HG02571 (cell line): Measurements from ENCODE around the gene SH3TC2.

Source experiments
- ATAC-seq: cut with Tn5 transposase; IDR thresholded peaks from one replicate; pipeline ENCODE4 v1.9.1; 2021; ENCODE audit warnings: mild to moderate bottlenecking, moderate library complexity; ENCODE audit not compliant: unreplicated experiment

Gene SH3TC2

GRCh38 chr5:148974642-148975327 lies 88.1 kb downstream of the SH3TC2 start:
- ATAC-seq: no peak

GRCh38 chr5:148973455-148973854 lies 89.4 kb downstream of the SH3TC2 start:
- ATAC-seq: no peak

GRCh38 chr5:148972974-148973374 lies 89.9 kb downstream of the SH3TC2 start:
- no peak for ATAC-seq

GRCh38 chr5:148972396-148972795 lies 90.5 kb downstream of the SH3TC2 start:
- no peak for ATAC-seq

- no peak for ATAC-seq
Observed at GRCh38 chr5:148970876-148971275, 92.0 kb downstream of the SH3TC2 start.

- no peak for ATAC-seq
Observed at GRCh38 chr5:148970228-148970627, 92.6 kb downstream of the SH3TC2 start.

- ATAC-seq: no peak
Observed at GRCh38 chr5:148969291-148969690, 93.6 kb downstream of the SH3TC2 start.

GRCh38 chr5:148968311-148968710 lies 94.6 kb downstream of the SH3TC2 start:
- no peak for ATAC-seq

GRCh38 chr5:148967783-148968182 lies 95.1 kb downstream of the SH3TC2 start:
- no peak for ATAC-seq

- ATAC-seq: no peak
Observed at GRCh38 chr5:148966938-148967337, 95.9 kb downstream of the SH3TC2 start.

- no peak for ATAC-seq
Observed at GRCh38 chr5:148966348-148966747, 96.5 kb downstream of the SH3TC2 start.

GRCh38 chr5:148965511-148966265 lies 97.2 kb downstream of the SH3TC2 start:
- no peak for ATAC-seq

GRCh38 chr5:148963664-148964063 lies 99.2 kb downstream of the SH3TC2 start:
- ATAC-seq: no peak

- no peak for ATAC-seq
Observed at GRCh38 chr5:148962761-148963324, 100.0 kb downstream of the SH3TC2 start.

GRCh38 chr5:148962200-148962550 lies 100.7 kb downstream of the SH3TC2 start:
- ATAC-seq: no peak

- no peak for ATAC-seq
Observed at GRCh38 chr5:148961261-148962199, 101.3 kb downstream of the SH3TC2 start.

- no peak for ATAC-seq
Observed at GRCh38 chr5:148960070-148960769, 102.6 kb downstream of the SH3TC2 start.

GRCh38 chr5:148957591-148958202 lies 105.2 kb downstream of the SH3TC2 start:
- no peak for ATAC-seq

- ATAC-seq: no peak
Observed at GRCh38 chr5:148956477-148957385, 106.1 kb downstream of the SH3TC2 start.
